ENCODE results near the gene CHMP2A. TPM values are rescaled to one million over a fixed set of nuclear protein-coding genes. Genes with fewer than 3 reads are reported as not detected.

CHMP2A gene
- total and polyA plus RNA-seq, 2 of the 8 experiments (the other 6 are each of a cell fraction or from before 2014, with no cell fraction given), result 70.0 to 132 TPM

DNA sequence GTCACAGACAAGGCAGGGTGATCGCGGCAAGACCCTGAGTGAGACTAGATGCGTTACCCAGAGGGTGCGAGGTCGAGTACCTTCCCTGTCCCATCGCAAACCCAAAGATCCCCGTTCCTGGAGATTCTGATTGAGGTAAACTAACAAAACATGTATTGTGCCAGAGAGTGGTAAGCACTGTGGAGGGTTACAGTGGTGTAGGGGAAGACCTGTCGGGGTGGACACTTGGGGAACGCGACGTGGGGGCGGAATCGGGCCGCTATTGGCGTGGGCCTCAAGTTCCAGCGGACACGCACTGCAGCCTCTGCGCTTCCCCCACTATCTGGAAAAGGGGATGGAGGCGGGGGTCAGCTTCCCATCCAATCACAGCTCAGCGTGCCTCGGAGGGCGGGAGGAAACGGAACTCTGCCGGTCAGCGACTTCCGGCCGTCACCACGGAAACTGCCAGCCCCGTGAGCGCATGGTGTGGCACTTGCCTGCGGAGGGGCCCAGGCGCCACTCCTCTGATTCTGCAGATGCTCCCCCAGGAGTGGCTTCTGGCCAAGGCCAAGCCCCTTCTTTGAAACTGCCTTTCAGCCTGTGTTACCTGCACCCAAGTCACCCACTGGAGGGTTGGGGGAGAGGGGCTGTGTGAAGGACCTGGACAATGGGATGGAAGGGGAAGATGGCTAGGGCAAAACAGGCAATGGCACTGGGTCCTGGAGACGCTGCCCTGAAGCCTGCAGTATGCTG lies 4.5 kb upstream of the CHMP2A start (continued):
- TF ChIP-seq, protein P1, sequence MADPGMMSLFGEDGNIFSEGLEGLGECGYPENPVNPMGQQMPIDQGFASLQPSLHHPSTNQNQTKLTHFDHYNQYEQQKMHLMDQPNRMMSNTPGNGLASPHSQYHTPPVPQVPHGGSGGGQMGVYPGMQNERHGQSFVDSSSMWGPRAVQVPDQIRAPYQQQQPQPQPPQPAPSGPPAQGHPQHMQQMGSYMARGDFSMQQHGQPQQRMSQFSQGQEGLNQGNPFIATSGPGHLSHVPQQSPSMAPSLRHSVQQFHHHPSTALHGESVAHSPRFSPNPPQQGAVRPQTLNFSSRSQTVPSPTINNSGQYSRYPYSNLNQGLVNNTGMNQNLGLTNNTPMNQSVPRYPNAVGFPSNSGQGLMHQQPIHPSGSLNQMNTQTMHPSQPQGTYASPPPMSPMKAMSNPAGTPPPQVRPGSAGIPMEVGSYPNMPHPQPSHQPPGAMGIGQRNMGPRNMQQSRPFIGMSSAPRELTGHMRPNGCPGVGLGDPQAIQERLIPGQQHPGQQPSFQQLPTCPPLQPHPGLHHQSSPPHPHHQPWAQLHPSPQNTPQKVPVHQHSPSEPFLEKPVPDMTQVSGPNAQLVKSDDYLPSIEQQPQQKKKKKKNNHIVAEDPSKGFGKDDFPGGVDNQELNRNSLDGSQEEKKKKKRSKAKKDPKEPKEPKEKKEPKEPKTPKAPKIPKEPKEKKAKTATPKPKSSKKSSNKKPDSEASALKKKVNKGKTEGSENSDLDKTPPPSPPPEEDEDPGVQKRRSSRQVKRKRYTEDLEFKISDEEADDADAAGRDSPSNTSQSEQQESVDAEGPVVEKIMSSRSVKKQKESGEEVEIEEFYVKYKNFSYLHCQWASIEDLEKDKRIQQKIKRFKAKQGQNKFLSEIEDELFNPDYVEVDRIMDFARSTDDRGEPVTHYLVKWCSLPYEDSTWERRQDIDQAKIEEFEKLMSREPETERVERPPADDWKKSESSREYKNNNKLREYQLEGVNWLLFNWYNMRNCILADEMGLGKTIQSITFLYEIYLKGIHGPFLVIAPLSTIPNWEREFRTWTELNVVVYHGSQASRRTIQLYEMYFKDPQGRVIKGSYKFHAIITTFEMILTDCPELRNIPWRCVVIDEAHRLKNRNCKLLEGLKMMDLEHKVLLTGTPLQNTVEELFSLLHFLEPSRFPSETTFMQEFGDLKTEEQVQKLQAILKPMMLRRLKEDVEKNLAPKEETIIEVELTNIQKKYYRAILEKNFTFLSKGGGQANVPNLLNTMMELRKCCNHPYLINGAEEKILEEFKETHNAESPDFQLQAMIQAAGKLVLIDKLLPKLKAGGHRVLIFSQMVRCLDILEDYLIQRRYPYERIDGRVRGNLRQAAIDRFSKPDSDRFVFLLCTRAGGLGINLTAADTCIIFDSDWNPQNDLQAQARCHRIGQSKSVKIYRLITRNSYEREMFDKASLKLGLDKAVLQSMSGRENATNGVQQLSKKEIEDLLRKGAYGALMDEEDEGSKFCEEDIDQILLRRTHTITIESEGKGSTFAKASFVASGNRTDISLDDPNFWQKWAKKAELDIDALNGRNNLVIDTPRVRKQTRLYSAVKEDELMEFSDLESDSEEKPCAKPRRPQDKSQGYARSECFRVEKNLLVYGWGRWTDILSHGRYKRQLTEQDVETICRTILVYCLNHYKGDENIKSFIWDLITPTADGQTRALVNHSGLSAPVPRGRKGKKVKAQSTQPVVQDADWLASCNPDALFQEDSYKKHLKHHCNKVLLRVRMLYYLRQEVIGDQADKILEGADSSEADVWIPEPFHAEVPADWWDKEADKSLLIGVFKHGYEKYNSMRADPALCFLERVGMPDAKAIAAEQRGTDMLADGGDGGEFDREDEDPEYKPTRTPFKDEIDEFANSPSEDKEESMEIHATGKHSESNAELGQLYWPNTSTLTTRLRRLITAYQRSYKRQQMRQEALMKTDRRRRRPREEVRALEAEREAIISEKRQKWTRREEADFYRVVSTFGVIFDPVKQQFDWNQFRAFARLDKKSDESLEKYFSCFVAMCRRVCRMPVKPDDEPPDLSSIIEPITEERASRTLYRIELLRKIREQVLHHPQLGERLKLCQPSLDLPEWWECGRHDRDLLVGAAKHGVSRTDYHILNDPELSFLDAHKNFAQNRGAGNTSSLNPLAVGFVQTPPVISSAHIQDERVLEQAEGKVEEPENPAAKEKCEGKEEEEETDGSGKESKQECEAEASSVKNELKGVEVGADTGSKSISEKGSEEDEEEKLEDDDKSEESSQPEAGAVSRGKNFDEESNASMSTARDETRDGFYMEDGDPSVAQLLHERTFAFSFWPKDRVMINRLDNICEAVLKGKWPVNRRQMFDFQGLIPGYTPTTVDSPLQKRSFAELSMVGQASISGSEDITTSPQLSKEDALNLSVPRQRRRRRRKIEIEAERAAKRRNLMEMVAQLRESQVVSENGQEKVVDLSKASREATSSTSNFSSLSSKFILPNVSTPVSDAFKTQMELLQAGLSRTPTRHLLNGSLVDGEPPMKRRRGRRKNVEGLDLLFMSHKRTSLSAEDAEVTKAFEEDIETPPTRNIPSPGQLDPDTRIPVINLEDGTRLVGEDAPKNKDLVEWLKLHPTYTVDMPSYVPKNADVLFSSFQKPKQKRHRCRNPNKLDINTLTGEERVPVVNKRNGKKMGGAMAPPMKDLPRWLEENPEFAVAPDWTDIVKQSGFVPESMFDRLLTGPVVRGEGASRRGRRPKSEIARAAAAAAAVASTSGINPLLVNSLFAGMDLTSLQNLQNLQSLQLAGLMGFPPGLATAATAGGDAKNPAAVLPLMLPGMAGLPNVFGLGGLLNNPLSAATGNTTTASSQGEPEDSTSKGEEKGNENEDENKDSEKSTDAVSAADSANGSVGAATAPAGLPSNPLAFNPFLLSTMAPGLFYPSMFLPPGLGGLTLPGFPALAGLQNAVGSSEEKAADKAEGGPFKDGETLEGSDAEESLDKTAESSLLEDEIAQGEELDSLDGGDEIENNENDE (IDR thresholded peaks at IDR 0.05; ENCODE audit: insufficient replicate concordance, low read length), result no peak
- no peak for TF ChIP-seq SIRT6 (IDR thresholded peaks at IDR 0.05; ENCODE audit: low read length)
- no peak for TF ChIP-seq BCL11A (IDR thresholded peaks at IDR 0.05; ENCODE audit: low read depth in 2 of 2, low read length in 2 of 2)
- TF ChIP-seq KDM1A (IDR thresholded peaks at IDR 0.05; ENCODE audit: borderline replicate concordance, low read length), result peak; percentile 43; the same call in 1 of the 2 replicates
- no peak for TF ChIP-seq RNF2 (IDR thresholded peaks at IDR 0.05; ENCODE audit: borderline replicate concordance, low read depth, low read length, missing control alignments, poor library complexity, severe bottlenecking)
- peak; percentile 65 for TF ChIP-seq SAP30 (IDR thresholded peaks at IDR 0.05; ENCODE audit: insufficient read depth, insufficient replicate concordance, low read length)
- TF ChIP-seq, protein P2, sequence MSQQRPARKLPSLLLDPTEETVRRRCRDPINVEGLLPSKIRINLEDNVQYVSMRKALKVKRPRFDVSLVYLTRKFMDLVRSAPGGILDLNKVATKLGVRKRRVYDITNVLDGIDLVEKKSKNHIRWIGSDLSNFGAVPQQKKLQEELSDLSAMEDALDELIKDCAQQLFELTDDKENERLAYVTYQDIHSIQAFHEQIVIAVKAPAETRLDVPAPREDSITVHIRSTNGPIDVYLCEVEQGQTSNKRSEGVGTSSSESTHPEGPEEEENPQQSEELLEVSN (IDR thresholded peaks at IDR 0.05), result peak; percentile 93
- no peak for TF ChIP-seq JUND (IDR thresholded peaks at IDR 0.05; ENCODE audit: low read length)
- TF ChIP-seq PHF8 (conservative IDR thresholded peaks at IDR 0.05; ENCODE audit: low read depth, low read length), result peak; percentile 73

All from H1 (cell line).